MM.1S (cell line): ENCODE data around the gene COL18A1.

Source experiments
- EZH2phosphoT487 ChIP-seq: fragments of 300-600 bp; sonication (generic); IDR thresholded peaks from 2 replicates; pipeline ENCODE4 v1.6.1; 2018; ENCODE audit warnings: antibody characterized with exemption, low read length
- TF ChIP-seq, protein P1 (sequence below): fragments of 300-600 bp; sonication (generic); IDR thresholded peaks from 2 replicates; pipeline ENCODE4 v1.5.1; 2016; ENCODE audit warnings: antibody characterized with exemption, low read length, mixed read lengths

DNA sequence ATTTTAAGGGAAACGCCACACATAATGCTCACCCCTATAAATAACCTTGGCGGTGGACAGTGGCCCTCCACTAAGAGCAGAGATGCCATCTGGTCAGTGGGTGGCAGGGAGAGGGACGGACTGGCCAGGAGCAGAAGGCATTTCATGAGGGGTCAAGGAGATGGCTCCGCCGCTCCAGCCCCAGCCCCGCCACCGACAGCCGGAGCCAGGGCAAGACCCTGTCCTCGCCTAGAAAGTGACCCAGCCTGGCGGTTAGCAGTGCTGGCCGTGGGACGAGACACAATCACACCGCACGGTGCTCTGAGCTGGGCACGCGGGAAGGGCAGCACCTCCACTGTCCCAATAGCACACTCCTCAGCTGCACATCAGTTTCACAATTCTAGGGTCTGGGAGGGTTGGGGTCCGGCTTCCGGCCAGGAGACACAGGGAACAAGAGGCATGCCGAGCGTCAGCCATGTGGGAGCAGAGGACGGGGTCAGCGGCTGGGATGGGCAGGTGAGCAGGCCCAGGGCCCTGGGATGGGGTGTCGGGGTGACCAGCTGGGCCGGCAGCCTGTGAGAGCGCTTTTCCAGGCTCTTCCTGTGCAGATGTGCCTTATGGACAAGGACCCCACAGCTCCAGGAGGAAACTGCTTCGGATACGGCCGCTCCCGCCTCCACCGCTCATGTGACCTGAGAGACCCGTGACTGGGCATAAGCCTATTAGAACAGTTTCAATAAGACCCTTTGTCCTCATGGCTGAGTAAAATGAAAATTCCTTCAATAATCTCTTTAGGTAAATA is 131.5 kb downstream of the COL18A1 start:
- TF ChIP-seq, protein P1, sequence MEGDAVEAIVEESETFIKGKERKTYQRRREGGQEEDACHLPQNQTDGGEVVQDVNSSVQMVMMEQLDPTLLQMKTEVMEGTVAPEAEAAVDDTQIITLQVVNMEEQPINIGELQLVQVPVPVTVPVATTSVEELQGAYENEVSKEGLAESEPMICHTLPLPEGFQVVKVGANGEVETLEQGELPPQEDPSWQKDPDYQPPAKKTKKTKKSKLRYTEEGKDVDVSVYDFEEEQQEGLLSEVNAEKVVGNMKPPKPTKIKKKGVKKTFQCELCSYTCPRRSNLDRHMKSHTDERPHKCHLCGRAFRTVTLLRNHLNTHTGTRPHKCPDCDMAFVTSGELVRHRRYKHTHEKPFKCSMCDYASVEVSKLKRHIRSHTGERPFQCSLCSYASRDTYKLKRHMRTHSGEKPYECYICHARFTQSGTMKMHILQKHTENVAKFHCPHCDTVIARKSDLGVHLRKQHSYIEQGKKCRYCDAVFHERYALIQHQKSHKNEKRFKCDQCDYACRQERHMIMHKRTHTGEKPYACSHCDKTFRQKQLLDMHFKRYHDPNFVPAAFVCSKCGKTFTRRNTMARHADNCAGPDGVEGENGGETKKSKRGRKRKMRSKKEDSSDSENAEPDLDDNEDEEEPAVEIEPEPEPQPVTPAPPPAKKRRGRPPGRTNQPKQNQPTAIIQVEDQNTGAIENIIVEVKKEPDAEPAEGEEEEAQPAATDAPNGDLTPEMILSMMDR, result no peak
- TF ChIP-seq EZH2phosphoT487, result no peak
